HG03064 (cell line): Measurements from ENCODE around the gene XRCC4.

ENCODE experiments used
- ATAC-seq: cut with Tn5 transposase; IDR thresholded peaks from one replicate; pipeline ENCODE4 v1.9.1; 2021; ENCODE audit warnings: low read depth; ENCODE audit not compliant: unreplicated experiment

The XRCC4 gene

DNA sequence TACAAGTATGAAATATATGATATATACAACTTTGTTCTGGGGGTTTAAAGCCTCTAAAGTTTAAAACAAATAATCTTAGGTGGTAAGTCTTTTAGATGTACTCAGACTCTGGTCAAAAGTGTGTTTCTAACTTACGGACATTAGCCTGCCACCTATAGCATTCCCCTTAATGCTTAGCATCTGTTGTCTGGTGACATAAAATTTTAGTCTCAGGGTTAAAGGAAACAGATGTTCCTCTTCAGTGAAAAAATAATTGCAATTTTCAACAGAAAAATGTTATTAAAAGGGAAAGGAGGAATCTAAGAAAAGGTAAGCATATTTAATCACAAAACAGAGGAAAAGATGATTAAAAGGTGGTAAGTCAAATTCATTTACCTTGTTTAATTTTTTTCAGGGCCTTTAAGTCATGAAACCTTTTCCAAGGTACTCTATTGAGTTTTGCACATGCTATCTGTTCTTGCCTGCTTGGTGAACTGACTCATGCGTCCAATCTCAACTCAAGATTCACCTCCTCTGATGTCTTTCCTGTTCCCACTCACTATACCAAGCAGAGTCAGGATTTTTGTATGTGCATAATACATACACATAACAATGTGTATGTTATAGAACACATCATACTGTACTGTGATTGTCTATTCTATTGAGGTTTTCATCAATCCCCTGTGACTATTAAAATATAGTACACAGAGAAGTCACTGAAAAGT lies 8.1 kb upstream of the XRCC4 start:
- no peak for ATAC-seq

DNA sequence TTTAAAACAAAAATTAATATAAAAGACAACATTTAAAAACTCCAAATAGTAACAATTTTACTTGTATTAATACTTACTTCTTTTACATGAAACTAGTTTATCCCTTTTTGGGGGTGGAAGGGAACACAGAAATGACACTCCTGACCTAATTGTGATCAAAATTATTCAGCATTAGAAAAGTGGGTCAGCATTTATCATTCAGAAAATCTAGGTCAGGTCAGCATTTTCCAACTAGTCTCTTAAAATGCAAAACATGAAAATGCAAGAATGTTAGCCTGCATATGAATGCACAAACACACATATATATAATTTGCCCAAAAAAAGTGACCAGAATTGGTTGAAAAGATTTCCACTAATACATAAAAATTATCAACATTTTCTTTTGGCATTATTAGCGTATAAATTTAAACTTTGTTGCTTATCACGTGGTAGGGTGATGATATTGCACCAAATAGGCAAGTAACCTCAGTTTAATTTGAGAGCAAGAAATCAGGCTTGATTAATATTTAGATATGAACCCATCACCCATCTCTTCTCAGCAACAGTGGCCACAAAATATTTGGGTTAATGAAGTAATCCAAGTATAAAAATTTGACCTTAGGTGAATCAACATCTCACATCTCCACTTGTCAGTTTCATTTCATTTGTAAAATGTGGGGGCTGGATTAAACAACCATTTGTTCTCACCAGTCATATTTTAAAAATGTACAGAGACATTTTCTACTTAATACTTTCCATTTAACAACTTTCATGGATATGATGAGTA lies 5.9 kb upstream of the XRCC4 start:
- ATAC-seq = no peak

DNA sequence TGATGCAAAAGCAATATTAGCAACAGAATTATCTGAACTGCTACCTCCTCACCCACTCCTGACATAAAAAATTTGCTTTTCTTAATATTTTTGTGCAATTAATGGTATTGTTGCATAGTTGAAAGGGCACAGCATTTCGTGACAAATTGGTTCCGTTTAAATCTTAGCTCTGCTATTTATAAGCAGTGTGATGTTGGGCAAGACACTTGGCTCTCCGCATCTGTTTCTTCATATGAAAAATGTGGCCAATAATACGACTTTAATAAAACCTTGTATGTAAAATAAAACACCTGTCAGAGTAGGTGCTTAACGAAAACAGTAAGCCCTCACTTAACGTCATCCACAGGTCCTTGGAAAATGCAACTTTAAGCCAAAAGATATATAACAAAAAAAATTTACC lies 4.4 kb upstream of the XRCC4 start:
- no peak for ATAC-seq

DNA sequence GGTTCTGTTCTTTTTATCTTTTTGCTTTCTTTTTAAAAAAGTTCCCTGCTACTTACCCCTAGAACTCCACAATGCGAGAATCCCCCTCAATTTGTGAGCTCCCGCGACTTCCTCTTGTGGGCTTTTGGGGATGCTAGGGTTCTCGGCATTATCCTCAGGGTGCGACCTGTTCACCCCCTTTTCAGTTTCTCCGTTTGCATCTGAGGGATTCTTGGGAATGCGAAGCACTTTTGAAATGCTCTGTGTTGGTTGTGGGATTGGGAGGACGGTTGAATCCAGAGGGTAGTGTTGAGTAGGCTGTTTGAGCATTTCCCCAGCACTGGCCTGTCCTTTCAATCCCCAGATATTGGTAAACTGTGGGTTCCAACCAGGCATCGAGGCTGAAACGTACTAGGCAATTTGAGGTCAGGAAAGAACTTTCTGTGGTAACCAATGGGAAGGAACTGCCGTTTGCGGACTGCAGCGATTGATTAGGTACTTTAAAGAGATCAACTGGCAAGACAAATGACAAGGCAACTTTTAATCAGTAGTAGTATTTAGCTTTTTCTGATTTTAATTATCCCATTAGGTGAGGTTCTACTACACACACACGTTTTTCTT lies 415 bp downstream of the XRCC4 start:
- peak; percentile 9 for ATAC-seq

DNA sequence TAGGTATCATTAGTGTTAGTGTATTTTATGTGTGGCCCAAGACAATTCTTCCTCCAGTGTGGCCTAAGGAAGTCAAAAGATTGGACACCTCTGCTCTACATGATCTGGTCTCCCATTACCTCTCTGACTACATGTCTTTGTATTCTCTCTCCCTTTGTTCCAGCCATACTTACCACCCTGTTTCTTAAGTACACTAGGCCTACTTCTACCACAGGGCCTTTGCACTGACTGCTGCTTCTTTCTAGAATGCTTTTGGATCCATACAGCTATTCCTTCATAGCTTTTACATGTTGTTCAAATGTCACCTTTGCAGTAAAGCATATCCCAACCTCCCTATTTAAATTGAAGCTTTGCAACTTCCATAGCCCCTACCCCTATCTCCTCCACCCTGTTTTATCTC lies 5.4 kb downstream of the XRCC4 start:
- ATAC-seq = no peak

DNA sequence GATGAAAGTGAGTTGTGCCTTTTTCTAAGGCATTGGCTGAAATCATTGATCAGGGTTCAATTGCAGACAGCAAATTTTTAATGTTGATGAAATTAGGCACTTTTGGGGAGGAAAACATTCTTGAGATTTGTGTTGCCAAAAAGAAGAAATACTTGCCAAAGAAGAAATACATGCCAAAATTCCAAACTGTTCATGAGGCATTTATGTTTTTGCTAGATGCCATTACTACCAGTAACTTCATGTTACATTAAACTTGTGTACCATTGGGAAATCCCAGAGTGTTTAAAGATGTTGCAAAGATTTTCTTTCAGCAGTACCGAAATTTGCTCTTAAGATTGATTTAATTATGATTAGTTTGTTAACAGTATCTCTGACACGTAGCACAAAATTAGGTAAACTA lies 7.0 kb downstream of the XRCC4 start:
- no peak for ATAC-seq

DNA sequence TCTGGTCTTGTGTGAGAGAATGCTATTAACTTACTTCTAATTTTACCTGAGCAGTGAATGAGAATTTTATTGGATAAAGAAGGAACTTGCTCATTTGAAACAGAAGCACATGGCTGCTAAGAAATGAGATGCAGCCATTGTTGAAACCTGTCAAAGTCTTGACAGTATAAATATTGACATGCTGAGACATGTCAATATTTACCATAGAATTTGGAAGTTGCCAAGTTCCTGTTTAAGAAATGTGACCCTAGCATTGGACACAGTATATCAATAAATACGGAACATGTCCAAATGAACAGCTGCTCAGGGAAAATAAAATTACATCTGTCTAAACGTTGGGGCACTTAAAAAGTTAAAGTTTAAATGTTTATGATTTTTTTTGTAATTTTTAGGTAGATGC lies 7.8 kb downstream of the XRCC4 start:
- ATAC-seq = no peak

DNA sequence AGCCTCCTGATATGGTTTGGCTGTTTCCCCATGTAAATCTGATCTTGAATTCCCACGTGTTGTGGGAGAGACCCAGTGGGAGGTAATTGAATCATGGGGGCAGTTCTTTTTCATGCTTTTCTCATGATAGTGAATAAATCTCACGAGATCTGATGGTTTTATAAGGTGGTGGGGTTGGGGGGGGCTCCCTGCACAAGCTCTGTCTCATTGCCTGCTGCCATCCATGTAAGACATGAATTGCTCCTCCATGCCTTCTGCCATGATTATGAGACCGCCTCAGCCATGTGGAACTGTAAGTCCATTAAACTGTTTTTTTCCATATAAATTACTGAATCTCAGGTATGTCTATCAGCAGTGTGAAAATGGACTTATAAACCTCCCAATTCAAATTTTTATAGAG lies 12.8 kb downstream of the XRCC4 start:
- no peak for ATAC-seq

DNA sequence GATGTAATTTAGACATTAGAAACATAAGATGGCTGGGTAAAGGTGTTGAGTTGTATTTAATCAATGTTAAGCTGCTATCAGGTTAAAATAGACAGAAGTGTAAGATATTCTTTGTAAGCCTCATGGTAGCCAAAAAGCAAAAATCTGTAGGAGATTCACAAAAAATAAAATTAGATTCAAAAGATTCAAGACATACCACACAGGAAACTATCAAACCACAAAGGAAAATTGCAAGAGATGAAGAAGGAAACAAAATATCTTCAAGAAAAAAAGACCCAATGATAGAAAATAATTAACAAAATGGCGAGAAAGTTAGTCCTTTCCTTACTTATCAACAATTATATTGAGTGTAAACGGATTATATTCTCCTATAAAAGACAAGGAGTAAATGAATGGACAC lies 15.3 kb downstream of the XRCC4 start:
- ATAC-seq = no peak

DNA sequence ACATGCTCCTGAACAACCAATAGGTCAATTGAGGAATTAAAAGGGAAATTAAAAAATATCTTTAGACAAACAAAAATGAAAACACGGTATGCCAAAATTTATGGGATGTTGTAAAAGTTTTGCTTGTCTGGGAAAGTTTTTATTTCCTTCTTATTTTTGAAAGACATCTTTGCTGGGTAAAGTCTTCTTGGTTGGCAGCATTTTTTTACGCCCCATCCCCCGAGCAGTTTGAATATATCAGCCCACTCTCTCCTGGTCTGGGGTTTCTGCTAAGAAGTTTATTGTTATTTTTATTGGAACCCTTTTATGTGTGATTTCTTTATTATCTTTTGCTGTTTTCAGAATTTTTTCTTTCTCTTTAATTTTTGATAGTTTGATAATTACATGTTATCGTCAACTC lies 16.3 kb downstream of the XRCC4 start:
- no peak for ATAC-seq

DNA sequence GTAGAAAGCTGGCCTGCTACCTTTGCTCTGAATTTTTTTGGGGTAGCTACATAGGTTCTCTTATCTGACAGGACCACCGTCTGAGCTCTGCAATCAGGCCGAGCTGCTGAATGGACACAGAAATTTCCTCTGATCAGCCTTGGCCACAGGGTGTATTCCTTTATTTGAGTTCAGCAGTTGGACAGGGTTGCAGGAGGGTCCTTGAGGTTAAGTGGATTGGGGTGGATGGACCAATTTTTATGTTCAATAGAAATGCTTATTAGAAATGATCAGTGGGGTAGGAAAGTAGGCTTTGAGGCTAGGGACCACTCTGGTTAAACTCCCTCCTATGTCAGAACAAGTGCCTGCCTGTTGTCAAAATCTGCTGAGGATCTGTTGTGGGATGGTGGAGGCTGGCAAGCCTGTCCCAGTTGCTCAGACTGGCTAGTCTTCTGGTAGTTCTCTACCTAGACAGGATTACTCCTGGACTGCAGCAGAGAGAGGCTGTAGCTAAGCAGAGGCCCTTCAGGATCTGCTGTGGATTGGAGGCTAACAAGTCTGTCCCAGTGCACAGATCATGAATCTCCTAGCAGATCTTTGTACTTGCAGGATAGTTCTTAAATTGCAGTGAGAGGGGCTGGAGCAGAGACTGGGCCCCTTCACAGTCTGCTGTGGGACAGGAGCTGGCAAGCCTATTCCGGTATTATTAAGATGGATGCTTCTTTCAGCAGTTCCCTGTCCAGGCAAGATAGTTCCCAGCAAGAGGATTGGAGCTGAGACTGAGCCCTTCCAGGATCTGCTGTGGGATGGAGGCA lies 18.0 kb downstream of the XRCC4 start:
- no peak for ATAC-seq

DNA sequence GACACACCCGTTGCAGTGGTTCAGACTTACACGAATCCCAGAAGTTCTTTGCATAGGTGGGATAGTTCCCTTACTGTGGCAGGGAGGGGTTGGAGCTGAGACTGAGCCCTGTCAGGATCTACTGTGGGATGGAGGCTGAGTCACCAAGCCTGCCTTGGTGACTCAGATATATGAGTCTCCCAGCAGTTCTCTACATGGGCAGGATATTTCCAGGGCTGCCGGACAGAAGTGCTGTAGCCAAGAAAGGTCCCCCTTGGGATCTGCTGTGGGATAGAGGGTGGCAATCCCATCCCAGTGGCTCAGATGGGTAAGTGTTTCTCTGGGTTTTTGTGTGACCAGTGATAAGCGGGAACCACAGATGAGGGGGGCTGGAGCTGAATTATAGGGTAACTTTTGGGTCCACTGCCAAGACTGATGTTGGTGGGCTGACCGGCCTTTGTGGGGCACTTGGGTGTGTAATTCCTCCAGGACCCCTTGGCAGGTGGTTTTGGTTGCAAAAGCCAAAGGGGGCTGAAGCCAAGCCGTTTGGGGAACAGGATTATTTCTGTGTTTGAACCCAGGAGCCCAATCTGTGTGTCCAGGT lies 18.7 kb downstream of the XRCC4 start:
- ATAC-seq = no peak

DNA sequence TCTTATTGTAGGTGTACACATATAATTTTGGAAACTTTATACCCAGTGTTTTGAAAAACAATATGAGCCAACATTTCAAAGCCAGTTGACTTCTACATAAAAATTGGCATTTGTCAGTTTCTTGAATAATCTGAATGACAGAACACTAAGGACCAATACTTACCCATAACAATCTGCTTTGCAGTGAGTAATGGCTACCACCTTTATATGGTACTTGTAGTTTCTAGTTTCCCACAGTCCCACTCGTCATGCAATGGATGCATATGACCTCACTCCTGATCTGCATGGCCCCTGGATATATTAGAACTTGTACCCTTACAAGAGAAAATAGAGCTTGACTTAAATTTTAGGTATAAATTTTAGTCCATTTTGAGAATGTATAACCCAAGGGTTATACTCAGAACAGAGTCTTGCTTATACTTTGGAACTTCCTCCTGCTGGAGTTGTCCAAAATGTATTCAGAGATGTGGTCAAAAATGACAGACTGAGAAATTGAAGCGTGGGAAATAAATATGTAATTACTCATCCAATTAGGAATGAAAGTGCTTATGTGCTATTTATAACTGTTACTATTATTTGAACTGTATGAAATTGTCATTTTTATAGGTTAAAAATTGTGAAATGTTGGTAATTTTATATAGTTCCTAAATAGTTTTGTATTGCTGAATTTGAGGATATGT lies 19.5 kb downstream of the XRCC4 start:
- no peak for ATAC-seq

DNA sequence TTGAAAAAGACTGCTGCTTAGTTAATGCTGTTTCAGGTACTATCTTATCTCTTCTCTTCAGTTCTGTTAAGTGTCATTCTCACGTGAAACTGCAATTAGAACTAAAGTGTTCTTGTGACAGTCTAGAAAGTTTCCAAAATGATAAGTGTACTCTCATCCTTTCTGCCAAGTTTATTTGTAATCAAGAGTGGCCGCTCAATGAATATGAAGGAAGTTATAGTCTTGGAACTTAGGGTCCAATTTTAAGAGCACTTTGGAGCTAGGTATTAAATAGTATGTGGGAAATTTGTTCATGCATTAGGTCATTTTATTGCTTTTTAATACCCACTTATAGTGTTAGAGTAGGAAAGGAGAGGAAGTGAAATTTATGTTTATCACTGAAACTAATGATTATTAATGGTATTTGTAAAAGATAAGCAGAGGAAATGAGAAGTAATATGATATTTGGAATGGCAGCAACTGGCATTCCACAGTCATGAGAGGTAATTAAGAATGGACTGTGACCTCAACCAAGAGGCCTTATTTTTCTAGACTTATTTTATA lies 20.4 kb downstream of the XRCC4 start:
- no peak for ATAC-seq

DNA sequence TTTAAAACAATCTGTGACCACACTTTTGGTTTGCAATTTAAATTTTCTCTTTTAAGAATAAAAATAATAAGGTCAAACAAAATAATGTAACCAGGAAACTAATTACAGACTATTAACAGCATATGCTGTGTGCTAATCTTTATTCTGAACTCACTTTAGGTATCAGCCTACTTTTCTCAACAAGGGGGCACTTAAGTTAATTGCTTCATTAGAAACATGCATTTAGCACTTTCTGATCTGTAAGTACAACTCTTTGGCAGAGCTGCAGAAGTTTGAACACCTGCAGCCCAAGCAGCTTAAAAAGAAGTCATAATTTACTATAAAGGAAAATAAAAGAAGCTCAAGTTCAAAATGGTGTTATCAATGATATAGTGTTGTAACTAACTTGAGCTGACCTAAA lies 21.7 kb downstream of the XRCC4 start:
- ATAC-seq = no peak

DNA sequence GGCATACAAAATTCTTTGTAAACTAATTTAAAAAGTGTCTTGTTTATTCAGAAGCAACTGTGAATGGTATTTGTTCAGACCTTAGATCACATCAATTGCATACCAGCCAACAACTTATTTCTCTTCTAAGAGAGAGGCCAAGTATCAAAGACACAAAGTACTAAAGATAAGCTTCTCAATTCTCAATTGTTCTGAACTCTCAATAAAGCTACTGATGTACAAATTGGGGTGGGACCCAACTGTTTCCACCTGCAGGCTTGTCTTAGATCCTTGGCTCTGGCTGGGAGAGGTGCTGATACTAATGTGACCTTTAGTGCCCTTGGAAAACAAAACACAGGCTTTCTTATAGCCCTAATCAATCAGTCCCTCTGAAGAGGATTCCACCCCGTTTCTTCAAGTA lies 22.1 kb downstream of the XRCC4 start:
- no peak for ATAC-seq

DNA sequence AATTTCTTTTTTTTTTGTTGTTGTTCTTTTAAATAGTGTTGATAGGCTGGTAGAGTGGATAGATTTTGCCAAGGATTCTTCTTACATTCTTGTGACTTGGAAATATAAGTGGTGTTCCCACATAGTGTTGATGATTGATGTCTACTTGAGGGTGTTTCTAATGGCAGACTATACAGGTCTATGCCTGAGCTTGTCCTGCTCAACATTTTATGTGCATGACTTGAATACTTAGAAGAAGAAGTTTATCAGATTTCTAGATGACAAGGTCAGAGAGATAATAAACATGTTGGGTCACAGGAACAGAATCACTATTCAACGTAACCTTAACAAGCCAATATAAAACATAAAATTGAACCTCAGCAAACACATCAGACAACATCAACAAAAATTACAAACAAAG lies 24.2 kb downstream of the XRCC4 start:
- no peak for ATAC-seq

DNA sequence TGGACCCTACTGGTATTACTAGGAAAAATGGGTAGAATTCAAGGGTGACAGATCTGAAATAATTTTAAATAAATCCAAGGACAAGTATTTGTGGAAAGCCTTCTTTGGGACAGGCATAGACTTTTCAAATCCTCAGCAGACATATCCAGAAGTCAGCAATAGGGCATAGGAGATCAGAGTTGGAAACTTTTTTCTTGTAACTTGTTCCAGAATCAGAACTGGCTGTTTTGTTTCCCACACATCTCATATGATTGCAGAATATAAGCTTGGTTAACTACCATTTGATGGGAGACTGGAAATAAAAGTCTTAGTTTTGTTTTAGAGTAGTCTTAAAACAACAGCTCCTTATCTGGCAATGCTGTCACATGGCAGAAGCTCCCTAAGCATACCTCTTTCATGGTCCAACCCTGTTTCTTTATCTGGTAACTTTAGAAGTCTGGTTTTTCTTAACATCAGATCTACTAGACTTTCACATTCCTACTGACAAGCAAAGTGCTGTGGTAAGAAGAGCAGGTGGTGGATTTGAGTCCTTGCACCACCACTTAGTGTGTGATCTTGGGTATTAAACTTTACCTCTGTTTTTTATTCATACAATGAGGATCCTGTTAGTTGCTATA lies 25.1 kb downstream of the XRCC4 start:
- no peak for ATAC-seq

DNA sequence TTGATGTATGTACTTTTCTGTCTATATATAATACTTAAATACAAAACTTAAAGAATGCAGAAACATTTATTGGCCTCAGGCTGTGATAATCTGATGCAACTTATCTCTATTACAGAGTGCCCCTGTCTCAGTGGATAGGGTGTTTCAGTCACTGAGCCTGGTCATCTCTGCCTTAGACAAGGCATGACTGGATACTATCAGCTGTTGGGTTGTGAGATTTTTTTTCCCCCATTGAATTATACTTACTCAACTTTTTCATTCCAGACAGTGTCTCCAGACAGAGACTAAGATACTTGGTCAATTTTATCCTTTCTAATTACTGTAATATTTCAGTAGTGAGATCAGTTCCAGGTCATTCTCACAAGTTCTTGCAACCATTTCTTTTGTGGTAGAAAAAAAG lies 26.7 kb downstream of the XRCC4 start:
- no peak for ATAC-seq
